Skeletal muscle satellite cell (primary cell): Measurements from ENCODE around the gene CSTA. TPM values are rescaled to one million over a fixed set of nuclear protein-coding genes. Genes with fewer than 3 reads are reported as not detected.

Experiments
- H3K27me3 ChIP-seq: 2 replicates; pipeline ENCODE4 v1.7.0; 2013; ENCODE audit warnings: low read length; ENCODE audit not compliant: control insufficient read depth, insufficient read depth
- H3K36me3 ChIP-seq: 2 replicates; pipeline ENCODE4 v1.7.0; 2013; ENCODE audit warnings: mild to moderate bottlenecking, control low read depth, low read length; ENCODE audit not compliant: insufficient read depth
- H3K4me1 ChIP-seq: 2 replicates; pipeline ENCODE4 v1.7.0; 2013; ENCODE audit warnings: low read length; ENCODE audit not compliant: control insufficient read depth, insufficient read depth
- H3K4me2 ChIP-seq: 2 replicates; pipeline ENCODE4 v1.7.0; 2013; ENCODE audit warnings: mild to moderate bottlenecking, low read length
- H3K4me3 ChIP-seq: 2 replicates; pipeline ENCODE4 v1.7.0; 2013; ENCODE audit warnings: low read length
- H3K9ac ChIP-seq: 2 replicates; pipeline ENCODE4 v1.7.0; 2013; ENCODE audit warnings: mild to moderate bottlenecking, low read depth, low read length, moderate library complexity
- H3K9me3 ChIP-seq: replicated peaks from 2 replicates; pipeline ENCODE4 v1.7.0; 2013; ENCODE audit warnings: mild to moderate bottlenecking, control low read depth, low read length
- total RNA-seq: library from RNA; depleted of rRNA; stranded (reverse); fragments of >200 nt; gene quantifications from 2 replicates; pipeline ENCODE4 v1.2.3, GENCODE V29; 2012; rRNA removed

The CSTA gene, protein sequence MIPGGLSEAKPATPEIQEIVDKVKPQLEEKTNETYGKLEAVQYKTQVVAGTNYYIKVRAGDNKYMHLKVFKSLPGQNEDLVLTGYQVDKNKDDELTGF
- total RNA-seq: 2.5 and 3.7 TPM in 2 replicates

DNA sequence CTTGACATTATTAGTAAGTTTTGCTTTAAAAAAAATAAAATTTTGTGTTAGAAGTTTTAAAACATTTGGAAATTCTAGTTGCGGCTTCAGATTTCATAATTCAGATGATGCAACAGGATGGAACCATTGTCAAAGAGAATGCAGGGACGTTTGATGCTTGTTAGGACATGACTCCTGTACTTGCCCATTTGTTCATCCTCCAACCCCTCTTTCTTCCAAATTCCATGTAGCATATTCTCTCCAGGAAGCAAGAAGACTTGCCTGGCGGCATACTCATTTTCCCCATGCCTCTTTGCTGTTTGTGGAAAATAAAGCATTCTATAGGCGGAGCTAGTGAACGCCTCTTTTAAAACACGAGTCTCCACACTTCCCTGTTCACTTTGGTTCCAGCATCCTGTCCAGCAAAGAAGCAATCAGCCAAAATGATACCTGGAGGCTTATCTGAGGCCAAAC is at the start of gene CSTA:
Gene CSTA, plus strand, starts transcription at position 378 of the 453 bp plus-strand sequence. Its CDS starts 45 bp downstream, at position 423.
- Histone ChIP-seq H3K4me1 (no peaks in the 10 kb centered on the region), H3K4me3 (no peak within 1 kb of the TSS), H3K27me3 (peaks cover 5% of the 10 kb centered on the region), H3K4me2 (peak within 1 kb of the TSS; percentile 31), H3K9ac (no peak within 1 kb of the TSS), H3K9me3 (no peaks in the 10 kb centered on the region), H3K36me3 (no peaks in the 10 kb centered on the region)

DNA sequence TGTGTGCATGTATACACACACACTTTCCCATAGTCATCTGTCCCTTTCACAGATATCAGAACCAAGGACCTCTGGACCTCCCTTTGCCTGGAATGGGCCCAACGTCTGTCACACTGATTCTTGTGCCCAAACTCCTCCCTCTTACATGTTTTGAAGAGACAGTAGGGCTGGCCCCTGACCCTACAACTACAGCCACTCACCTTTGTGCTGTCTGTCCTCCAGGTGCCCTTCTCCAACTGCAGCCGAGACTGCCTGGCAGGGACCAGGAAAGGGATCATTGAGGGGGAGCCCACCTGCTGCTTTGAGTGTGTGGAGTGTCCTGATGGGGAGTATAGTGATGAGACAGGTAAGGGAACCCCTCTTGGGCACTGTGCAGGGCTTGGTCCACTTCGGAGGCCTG is 43.2 kb upstream of the CSTA start:
- peaks cover 11% of the 10 kb centered on the region for H3K27me3 ChIP-seq
- H3K9ac ChIP-seq: no peak overlapping the region
- H3K4me3 ChIP-seq: no peak overlapping the region
- no peaks in the 10 kb centered on the region for H3K9me3 ChIP-seq
- H3K4me2 ChIP-seq: no peak overlapping the region
- H3K4me1 ChIP-seq: no peaks in the 10 kb centered on the region
- no peaks in the 10 kb centered on the region for H3K36me3 ChIP-seq

DNA sequence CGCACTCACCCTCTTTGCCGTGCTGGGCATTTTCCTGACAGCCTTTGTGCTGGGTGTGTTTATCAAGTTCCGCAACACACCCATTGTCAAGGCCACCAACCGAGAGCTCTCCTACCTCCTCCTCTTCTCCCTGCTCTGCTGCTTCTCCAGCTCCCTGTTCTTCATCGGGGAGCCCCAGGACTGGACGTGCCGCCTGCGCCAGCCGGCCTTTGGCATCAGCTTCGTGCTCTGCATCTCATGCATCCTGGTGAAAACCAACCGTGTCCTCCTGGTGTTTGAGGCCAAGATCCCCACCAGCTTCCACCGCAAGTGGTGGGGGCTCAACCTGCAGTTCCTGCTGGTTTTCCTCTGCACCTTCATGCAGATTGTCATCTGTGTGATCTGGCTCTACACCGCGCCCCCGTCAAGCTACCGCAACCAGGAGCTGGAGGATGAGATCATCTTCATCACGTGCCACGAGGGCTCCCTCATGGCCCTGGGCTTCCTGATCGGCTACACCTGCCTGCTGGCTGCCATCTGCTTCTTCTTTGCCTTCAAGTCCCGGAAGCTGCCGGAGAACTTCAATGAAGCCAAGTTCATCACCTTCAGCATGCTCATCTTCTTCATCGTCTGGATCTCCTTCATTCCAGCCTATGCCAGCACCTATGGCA is 41.1 kb upstream of the CSTA start:
- H3K27me3 ChIP-seq: peaks cover 20% of the 10 kb centered on the region
- no peaks in the 10 kb centered on the region for H3K4me1 ChIP-seq
- no peak overlapping the region for H3K9ac ChIP-seq
- no peak overlapping the region for H3K4me2 ChIP-seq
- H3K9me3 ChIP-seq: no peaks in the 10 kb centered on the region
- H3K36me3 ChIP-seq: no peaks in the 10 kb centered on the region
- H3K4me3 ChIP-seq: no peak overlapping the region

DNA sequence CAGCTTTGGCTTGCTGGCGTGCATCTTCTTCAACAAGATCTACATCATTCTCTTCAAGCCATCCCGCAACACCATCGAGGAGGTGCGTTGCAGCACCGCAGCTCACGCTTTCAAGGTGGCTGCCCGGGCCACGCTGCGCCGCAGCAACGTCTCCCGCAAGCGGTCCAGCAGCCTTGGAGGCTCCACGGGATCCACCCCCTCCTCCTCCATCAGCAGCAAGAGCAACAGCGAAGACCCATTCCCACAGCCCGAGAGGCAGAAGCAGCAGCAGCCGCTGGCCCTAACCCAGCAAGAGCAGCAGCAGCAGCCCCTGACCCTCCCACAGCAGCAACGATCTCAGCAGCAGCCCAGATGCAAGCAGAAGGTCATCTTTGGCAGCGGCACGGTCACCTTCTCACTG is 40.6 kb upstream of the CSTA start:
- H3K4me1 ChIP-seq: no peaks in the 10 kb centered on the region
- no peak overlapping the region for H3K4me2 ChIP-seq
- H3K9ac ChIP-seq: no peak overlapping the region
- H3K4me3 ChIP-seq: no peak overlapping the region
- no peaks in the 10 kb centered on the region for H3K9me3 ChIP-seq
- H3K27me3 ChIP-seq: peaks cover 17% of the 10 kb centered on the region
- H3K36me3 ChIP-seq: no peaks in the 10 kb centered on the region

DNA sequence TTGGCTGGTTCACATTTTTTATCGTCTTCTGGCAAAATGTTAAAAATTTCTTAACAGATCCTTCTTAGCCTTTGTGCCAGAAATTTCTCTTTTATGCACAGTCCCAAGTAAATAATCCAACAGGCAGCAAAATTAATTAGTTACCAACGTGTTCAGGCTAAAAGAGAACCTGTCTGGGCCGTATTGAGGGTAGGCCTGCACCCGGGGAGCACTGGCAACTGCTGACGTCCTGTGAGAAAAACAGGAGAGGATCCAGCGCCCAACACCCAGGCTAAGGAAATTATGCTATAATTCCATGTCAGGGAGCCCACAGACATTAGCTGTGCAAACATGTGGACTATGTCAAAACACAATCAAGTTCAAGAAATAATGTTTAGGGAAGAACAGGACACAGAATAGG is 30.7 kb upstream of the CSTA start:
- Histone ChIP-seq H3K4me1 (no peaks in the 10 kb centered on the region), H3K9ac (no peak overlapping the region), H3K36me3 (no peaks in the 10 kb centered on the region), H3K4me2 (no peak overlapping the region), H3K27me3 (peaks cover 2% of the 10 kb centered on the region), H3K9me3 (no peaks in the 10 kb centered on the region), H3K4me3 (no peak overlapping the region)

DNA sequence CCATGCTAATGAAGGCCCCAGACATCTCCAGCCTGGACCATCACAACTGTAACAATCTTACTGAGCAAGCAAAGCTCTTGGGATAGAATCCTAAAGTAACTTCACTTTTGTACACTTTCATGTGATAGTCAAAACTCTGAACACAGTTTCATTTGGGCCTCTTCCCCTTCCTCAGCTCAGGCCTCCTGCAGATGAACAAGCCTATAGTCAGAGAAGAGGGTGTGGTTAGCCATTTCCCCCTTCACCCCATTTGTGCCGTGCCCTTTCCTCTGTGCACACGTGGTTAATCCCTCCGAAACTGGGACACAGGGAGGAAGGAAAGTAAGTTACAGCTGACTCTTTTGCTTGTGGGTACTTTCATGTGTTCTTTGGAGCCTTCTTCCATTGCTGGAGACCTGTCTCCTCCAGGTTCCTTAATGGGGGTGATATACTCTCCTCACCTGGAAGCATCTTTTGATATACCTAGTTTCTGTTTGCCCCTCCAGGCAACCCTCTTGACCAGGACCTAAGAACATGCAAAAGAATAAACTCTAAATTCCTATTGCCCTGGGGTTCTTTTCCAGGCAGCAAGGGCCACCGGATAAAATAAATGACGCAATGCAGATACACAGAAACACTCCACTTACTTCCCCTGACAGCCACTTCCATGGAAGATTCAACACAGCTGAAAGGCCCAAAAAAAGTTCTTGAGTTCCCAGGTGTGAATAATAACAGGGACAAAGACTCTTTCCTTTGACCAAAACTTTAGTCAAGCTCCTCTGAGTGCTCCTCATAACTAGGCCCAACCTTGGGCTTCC is 29.6 kb upstream of the CSTA start:
- H3K4me1 ChIP-seq: no peaks in the 10 kb centered on the region
- H3K9ac ChIP-seq: no peak overlapping the region
- no peak overlapping the region for H3K4me2 ChIP-seq
- H3K4me3 ChIP-seq: no peak overlapping the region
- no peaks in the 10 kb centered on the region for H3K9me3 ChIP-seq
- no peaks in the 10 kb centered on the region for H3K36me3 ChIP-seq
- peaks cover 2% of the 10 kb centered on the region for H3K27me3 ChIP-seq

DNA sequence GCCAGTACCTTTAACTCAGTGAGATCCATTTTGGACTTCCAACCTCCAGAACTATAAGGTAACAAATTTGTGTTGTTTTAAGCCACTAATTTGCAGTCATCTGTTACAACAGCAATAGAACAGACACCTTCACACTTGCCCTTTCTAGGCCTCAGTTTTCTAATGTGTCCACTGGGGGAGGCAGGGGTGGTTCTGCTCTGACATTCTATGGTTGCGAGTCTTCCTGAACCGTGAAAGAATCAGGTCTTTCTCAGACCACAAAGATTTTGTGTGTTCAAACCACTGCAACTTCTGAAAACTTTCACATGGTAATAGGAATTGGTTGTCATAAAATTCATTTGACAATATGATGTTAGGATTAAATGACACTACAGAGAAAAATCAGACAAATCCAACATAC is 26.8 kb upstream of the CSTA start:
- Histone ChIP-seq H3K4me1 (no peaks in the 10 kb centered on the region), H3K4me2 (no peak overlapping the region), H3K27me3 (peaks cover 2% of the 10 kb centered on the region), H3K4me3 (no peak overlapping the region), H3K9me3 (no peaks in the 10 kb centered on the region), H3K36me3 (no peaks in the 10 kb centered on the region), H3K9ac (no peak overlapping the region)

DNA sequence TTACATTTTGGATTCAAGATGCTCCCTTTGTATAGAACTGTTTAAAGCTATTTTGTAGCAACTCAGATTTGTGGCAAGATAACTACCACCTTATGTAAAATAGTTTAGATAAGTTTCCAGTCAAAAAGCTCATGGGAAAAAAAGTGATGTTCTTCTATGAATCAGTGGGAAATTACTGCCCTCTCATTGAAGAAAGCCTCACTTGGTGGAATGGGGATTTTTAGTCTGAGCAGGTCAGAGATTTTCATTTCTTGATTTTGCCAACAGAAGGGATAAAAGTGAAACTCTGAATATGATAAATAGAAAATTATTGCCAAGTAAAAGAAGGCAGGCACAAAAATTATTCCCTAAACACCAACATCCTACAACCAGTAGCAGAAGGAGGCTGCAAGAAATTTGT is 25.8 kb upstream of the CSTA start:
- H3K36me3 ChIP-seq: no peaks in the 10 kb centered on the region
- H3K9me3 ChIP-seq: no peaks in the 10 kb centered on the region
- no peaks in the 10 kb centered on the region for H3K4me1 ChIP-seq
- H3K4me2 ChIP-seq: no peak overlapping the region
- H3K4me3 ChIP-seq: no peak overlapping the region
- no peak overlapping the region for H3K9ac ChIP-seq
- peaks cover 2% of the 10 kb centered on the region for H3K27me3 ChIP-seq

DNA sequence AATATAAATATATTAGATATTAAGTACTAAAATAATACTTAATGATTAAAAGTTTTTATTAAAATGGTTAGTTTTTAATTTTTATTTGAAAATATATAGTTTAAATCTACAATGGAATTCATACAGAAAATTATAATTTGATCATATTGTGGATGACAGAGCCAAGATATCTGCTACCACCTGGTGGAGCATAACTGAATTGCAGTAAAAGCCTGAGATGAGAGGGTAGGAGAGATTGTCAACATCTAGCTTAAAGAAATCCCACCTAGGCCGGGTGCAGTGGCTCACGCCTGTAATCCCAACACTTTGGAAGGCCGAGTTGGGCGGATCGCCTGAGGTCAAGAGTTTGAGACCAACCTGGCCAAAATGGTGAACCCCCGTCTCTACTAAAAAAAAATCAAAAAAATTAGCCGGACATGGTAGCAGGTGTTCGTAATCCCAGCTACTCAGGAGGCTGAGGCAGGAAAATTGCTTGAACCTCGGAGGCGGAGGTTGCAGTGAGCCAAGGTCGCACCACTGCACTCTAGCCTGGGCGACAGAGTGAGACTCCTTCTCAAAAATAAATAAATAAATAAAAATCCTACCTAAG is 25.1 kb upstream of the CSTA start:
- no peak overlapping the region for H3K4me2 ChIP-seq
- H3K9me3 ChIP-seq: no peaks in the 10 kb centered on the region
- H3K9ac ChIP-seq: no peak overlapping the region
- no peaks in the 10 kb centered on the region for H3K4me1 ChIP-seq
- H3K27me3 ChIP-seq: peaks cover 2% of the 10 kb centered on the region
- H3K36me3 ChIP-seq: no peaks in the 10 kb centered on the region
- H3K4me3 ChIP-seq: no peak overlapping the region

DNA sequence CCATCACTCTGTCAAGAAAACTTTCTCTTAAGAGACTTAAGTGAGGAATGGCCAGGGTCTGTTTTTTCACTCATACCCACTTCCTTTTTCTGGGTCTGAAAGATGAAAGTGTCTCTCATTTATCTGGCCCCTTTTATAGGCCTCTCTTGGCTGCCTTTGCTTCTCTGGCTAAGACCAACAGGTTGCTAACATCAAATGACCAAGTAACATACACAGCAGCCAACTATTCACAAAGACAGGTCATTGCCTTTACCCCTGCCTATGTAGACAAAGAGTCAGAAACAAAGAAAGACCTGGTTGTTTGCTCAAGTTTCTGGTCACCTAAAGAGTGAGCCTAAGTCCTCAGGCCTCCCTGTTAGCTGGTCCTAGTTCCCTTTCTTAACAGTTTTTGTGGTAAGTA is 24.0 kb upstream of the CSTA start:
- Histone ChIP-seq H3K4me2 (no peak overlapping the region), H3K4me1 (no peaks in the 10 kb centered on the region), H3K27me3 (peaks cover 2% of the 10 kb centered on the region), H3K9me3 (no peaks in the 10 kb centered on the region), H3K36me3 (no peaks in the 10 kb centered on the region), H3K4me3 (no peak overlapping the region), H3K9ac (no peak overlapping the region)

DNA sequence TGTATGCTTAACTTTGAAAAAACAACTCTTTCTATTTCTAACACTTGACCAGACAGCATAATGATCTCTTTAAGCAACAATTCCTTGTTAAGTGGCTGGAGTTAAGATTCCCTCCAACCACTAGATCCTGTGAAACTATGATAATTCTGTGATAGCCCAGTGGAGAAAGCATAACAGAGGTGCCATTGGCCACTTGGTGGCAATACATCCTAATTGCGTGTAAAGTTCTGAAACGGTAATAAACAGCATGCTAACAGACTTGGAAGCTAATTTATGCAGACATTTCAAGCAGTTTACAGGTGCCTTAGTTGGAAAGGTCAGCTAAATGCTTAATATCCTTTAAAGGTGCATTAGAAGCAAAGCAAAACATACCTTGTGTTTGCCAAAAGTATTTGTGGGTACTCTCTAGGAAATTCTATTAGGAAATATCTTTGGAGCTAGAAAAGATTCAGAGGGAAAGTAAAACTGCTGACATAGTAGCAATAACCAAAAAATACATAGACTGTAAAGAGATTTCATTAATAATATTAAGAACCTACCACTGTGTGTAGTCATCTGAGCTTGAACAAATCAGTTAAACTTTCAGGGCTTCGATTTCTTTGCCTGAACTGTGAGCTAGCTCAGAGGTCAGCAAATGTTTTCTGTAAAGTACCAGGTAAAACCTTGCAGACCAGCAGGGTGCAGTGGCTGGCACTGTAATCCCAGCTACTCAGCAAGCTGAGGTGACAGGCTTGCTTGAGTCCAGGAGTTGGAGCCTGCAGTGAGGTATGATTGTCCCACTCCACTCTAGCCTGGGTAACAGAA is 19.0 kb upstream of the CSTA start:
- Histone ChIP-seq H3K4me3 (no peak overlapping the region), H3K4me1 (no peaks in the 10 kb centered on the region), H3K9ac (no peak overlapping the region), H3K4me2 (no peak overlapping the region), H3K9me3 (no peaks in the 10 kb centered on the region), H3K27me3 (peaks cover 6% of the 10 kb centered on the region), H3K36me3 (no peaks in the 10 kb centered on the region)
